ENCODE results near the gene THEMIS.

THEMIS gene

GRCh38 chr6:127686084-127686483 lies 214.8 kb downstream of the THEMIS start:
- DNase-seq = no peak
- no peaks in the 10 kb centered on the region for H3K27me3 Mint-ChIP-seq (ENCODE audit: low read depth, poor library complexity)
- TF ChIP-seq CTCF (IDR thresholded peaks at IDR 0.05) = no peak
- H3K36me3 Mint-ChIP-seq (ENCODE audit: low read depth) = no peaks in the 10 kb centered on the region
- peaks cover 16% of the 10 kb centered on the region for H3K9me3 Mint-ChIP-seq
- no peaks in the 10 kb centered on the region for H3K4me1 Mint-ChIP-seq
- H3K27ac Mint-ChIP-seq = no peak overlapping the region
- H3K4me3 Mint-ChIP-seq = no peak overlapping the region

- TF ChIP-seq CTCF (IDR thresholded peaks at IDR 0.05) = no peak
- peaks cover 16% of the 10 kb centered on the region for H3K9me3 Mint-ChIP-seq
- no peaks in the 10 kb centered on the region for H3K4me1 Mint-ChIP-seq
- no peak for DNase-seq
- H3K4me3 Mint-ChIP-seq = no peak overlapping the region
- no peaks in the 10 kb centered on the region for H3K36me3 Mint-ChIP-seq (ENCODE audit: low read depth)
- no peak overlapping the region for H3K27ac Mint-ChIP-seq
- no peaks in the 10 kb centered on the region for H3K27me3 Mint-ChIP-seq (ENCODE audit: low read depth, poor library complexity)
These were observed 216.4 kb downstream of the THEMIS start for GRCh38 chr6:127684501-127684900.

All from nephron progenitor cell (in vitro differentiated cells).